ENCODE data around the gene ST6GALNAC1. TPM values are rescaled to one million over a fixed set of nuclear protein-coding genes. Genes with fewer than 3 reads are reported as not detected.

ST6GALNAC1 gene
- total and polyA plus RNA-seq, 2 of the 8 experiments (the other 6 are each of a cell fraction or from before 2014, with no cell fraction given), result not detected

DNA sequence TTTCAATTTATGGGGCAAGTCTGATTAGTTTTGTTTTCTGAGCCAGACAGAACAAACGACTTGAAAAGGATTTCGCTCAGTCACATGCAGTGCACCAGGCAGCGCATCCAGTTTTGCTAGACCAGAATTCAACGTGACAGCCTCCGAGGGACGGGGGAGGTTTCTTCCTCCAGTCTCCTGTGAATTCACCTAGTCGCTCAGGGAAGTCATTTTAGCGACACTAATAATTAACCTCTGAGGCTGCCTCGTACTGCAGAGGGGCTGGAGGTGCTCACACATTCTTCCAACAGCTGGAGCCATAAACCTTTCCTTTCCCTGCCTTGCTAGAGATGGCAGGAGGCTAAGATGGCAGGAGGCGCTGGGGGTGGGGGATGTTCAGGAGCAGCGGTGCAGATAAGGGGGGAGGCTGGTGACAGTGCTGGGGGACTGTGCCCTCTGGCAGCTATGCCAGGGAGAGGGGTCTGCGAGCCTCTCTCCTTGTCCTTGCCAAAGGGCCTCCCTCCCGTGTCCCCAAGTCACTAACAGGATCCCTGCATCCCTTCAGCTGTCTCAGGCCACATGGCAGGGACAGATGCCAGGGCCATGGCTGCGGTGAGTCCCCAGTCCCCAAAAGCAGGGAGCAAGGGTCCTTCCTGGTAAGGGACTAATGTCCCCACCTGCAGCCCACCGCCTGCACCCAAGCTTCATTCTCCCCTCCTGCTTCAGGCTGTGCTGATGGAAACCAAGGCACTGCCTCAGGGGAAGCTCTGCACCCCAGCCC, 43.2 kb upstream of the ST6GALNAC1 start:
- 85% methylated on average over 12 of the region's 15 CpGs; no CpG with 5 or more reads in 1 of the 2 experiments for WGBS, 2 experiments (ENCODE audit: extremely low coverage in 1 of 2, insufficient coverage in 1 of 2, insufficient read length in 1 of 2, insufficient replicate concordance in 2 of 2, low coverage in 1 of 2, low lambda C conversion rate in 2 of 2, missing lambda C conversion rate in 1 of 2)
- Histone ChIP-seq H4K20me1 (replicated peaks in 1 of 2; ENCODE audit: control insufficient read depth in 1 of 2, insufficient read depth in 2 of 2, low read length in 2 of 2) (peaks cover 0 to 2% of the 10 kb centered on the region in 2 experiments), H3K4ac (replicated peaks; ENCODE audit: insufficient read length, low read depth, low read length) (no peak overlapping the region), H3K79me1 (ENCODE audit: low read depth, low read length) (no peaks in the 10 kb centered on the region), H3K4me1 (replicated peaks in 1 of 4; ENCODE audit: control insufficient read depth in 3 of 4, insufficient read depth in 4 of 4, low read length in 3 of 4) (peaks cover 0 to 24% (median 12%) of the 10 kb centered on the region in 4 experiments; a peak in 6 of 7 replicates), H3K14ac (ENCODE audit: insufficient read length) (no peak overlapping the region), H3K27me3 (replicated peaks in 1 of 4; ENCODE audit: control insufficient read depth in 3 of 4, extremely low read depth in 1 of 4, insufficient read depth in 3 of 4, low read length in 3 of 4) (no peaks in the 10 kb centered on the region), H3K23me2 (ENCODE audit: low read depth, low read length) (no peaks in the 10 kb centered on the region), H2BK12ac (ENCODE audit: low read depth, low read length) (no peak overlapping the region), H2BK5ac (ENCODE audit: low read depth, low read length) (no peak overlapping the region), H3K9ac (replicated peaks in 1 of 4; ENCODE audit: extremely low read depth in 1 of 4, low read depth in 3 of 4, low read length in 3 of 4) (no peak overlapping the region), H3K4me3 (ENCODE audit: extremely low read depth in 1 of 4, insufficient read depth in 2 of 4, low read depth in 3 of 4, low read length in 4 of 4) (no peak overlapping the region), H3K56ac (replicated peaks; ENCODE audit: insufficient read length, low read depth, low read length) (no peak overlapping the region), H4K8ac (ENCODE audit: extremely low read depth, insufficient read depth, low read length) (peak overlapping the region; percentile 36), H3K79me2 (ENCODE audit: control insufficient read depth in 1 of 2, insufficient read depth in 2 of 2, low read length in 2 of 2) (no peaks in the 10 kb centered on the region), H2AK5ac (ENCODE audit: low read depth, low read length) (no peak overlapping the region), H3K4me2 (ENCODE audit: insufficient read depth in 1 of 2, low read depth in 2 of 2, low read length in 2 of 2) (no peak overlapping the region), H3K27ac (ENCODE audit: low read depth, low read length) (no peak overlapping the region), H2AFZ (ENCODE audit: low read length) (no peak overlapping the region), H3K36me3 (ENCODE audit: control insufficient read depth in 2 of 4, insufficient read depth in 4 of 4, low read length in 3 of 4) (no peaks in the 10 kb centered on the region), H2BK20ac (ENCODE audit: low read length) (no peak overlapping the region), H3K18ac (ENCODE audit: extremely low read depth, low read length) (no peak overlapping the region), H2BK15ac (ENCODE audit: low read length) (no peak overlapping the region), H3K9me3 (ENCODE audit: insufficient read depth in 2 of 2, low read depth in 1 of 2, low read length in 1 of 2) (no peaks in the 10 kb centered on the region), H3K23ac (ENCODE audit: insufficient read length) (no peak overlapping the region), H4K91ac (replicated peaks; ENCODE audit: insufficient read length, low read length) (no peak overlapping the region), H4K5ac (ENCODE audit: insufficient read length, low read depth, low read length) (no peak overlapping the region), H2BK120ac (replicated peaks; ENCODE audit: low read depth, low read length) (no peak overlapping the region)
- ChIA-PET CTCF (ENCODE audit: partially characterized antibody) (interaction anchor here (0.7 to 13.1 kb wide), 5 partner anchors 21 to 174 kb away, joined by 3 to 155 read pairs (median 4); partner anchors contain the start of gene MXRA7), POLR2A (ENCODE audit: partially characterized antibody) (interaction anchor here (0.6 to 1.3 kb wide), 4 partner anchors 11 to 20 kb away, joined by 3 to 4 read pairs (median 3); no protein-coding TSS in a partner anchor)
- DNase-seq (ENCODE audit: low read depth in 1 of 2, low spot score in 2 of 2), result no peak
- FAIRE-seq, result no peak
- TF ChIP-seq SIN3A (conservative IDR thresholded peaks at IDR 0.05 in 1 of 2, IDR thresholded peaks at IDR 0.05 in 1 of 2; ENCODE audit: low read depth in 1 of 2, low read length in 2 of 2), result no peak
- TF ChIP-seq KDM5A (IDR thresholded peaks at IDR 0.05; ENCODE audit: low read length), result no peak
- TF ChIP-seq POLR2A (IDR thresholded peaks at IDR 0.05; ENCODE audit: control extremely low read depth in 1 of 2, low read depth in 2 of 2, low read length in 2 of 2), result no peak
- TF ChIP-seq TAF1 (IDR thresholded peaks at IDR 0.05; ENCODE audit: low read depth, low read length), result no peak
- no peak for TF ChIP-seq RBBP5 (IDR thresholded peaks at IDR 0.05; ENCODE audit: borderline replicate concordance, low read depth, low read length)
- no peak for TF ChIP-seq HDAC6 (IDR thresholded peaks at IDR 0.05; ENCODE audit: low read depth, low read length)
- no peak for TF ChIP-seq SP2 (IDR thresholded peaks at IDR 0.05; ENCODE audit: low read length)
- no peak for TF ChIP-seq RAD21 (IDR thresholded peaks at IDR 0.05 in 1 of 2, conservative IDR thresholded peaks at IDR 0.05 in 1 of 2; ENCODE audit: low read depth in 2 of 2, low read length in 2 of 2)
- TF ChIP-seq CBX8 (IDR thresholded peaks at IDR 0.05; ENCODE audit: borderline replicate concordance, low read depth, low read length), result no peak
- no peak for TF ChIP-seq SIRT6 (IDR thresholded peaks at IDR 0.05; ENCODE audit: low read length)
- TF ChIP-seq SIX5 (IDR thresholded peaks at IDR 0.05; ENCODE audit: low read depth, low read length), result no peak
- no peak for TF ChIP-seq SP4 (IDR thresholded peaks at IDR 0.05; ENCODE audit: low read length)
